AG09309 (cell line): ENCODE data around the gene IL1A.
A peak's percentile ranks its signal among the peaks of the same experiment; 100 is the strongest.

Experiments used
- DNase-seq: peaks from one replicate; pipeline ENCODE4 v3.0.0-alpha.2; 2010; ENCODE audit warnings: low read depth
- H3K4me3 ChIP-seq: 2 replicates; pipeline ENCODE4 v1.5.1; 2011; ENCODE audit warnings: mild to moderate bottlenecking, low read depth, low read length, moderate library complexity; ENCODE audit not compliant: control insufficient read depth
- CTCF ChIP-seq: IDR thresholded peaks from 2 replicates; pipeline ENCODE4 v1.5.1; 2011; ENCODE audit warnings: mild to moderate bottlenecking, low read depth, low read length, inconsistent platforms; ENCODE audit not compliant: insufficient read depth, control insufficient read depth; ENCODE audit errors: missing control alignments

The IL1A gene

GRCh38 chr2:112756207-112756606 is 28.1 kb downstream of the IL1A start:
- no peak for TF ChIP-seq CTCF
- DNase-seq: no peak
- H3K4me3 ChIP-seq: no peak overlapping the region

GRCh38 chr2:112755444-112755843 is 28.8 kb downstream of the IL1A start:
- no peak for DNase-seq
- no peak overlapping the region for H3K4me3 ChIP-seq
- no peak for TF ChIP-seq CTCF

- H3K4me3 ChIP-seq: no peak overlapping the region
- TF ChIP-seq CTCF: no peak
- no peak for DNase-seq
Observed at GRCh38 chr2:112754564-112754963, 29.7 kb downstream of the IL1A start.

- H3K4me3 ChIP-seq: no peak overlapping the region
- no peak for DNase-seq
- TF ChIP-seq CTCF: no peak
Observed at GRCh38 chr2:112752667-112753066, 31.6 kb downstream of the IL1A start.

- TF ChIP-seq CTCF: no peak
- no peak for DNase-seq
Observed at GRCh38 chr2:112751451-112752197, 32.7 kb downstream of the IL1A start.

GRCh38 chr2:112750560-112750843 is 33.8 kb downstream of the IL1A start:
- peak; percentile 23 for DNase-seq

More at GRCh38 chr2:112751451-112752197, 32.7 kb downstream of the IL1A start:
- H3K4me3 ChIP-seq: no peak overlapping the region

More at GRCh38 chr2:112750560-112750843, 33.8 kb downstream of the IL1A start:
- no peak for TF ChIP-seq CTCF
- no peak overlapping the region for H3K4me3 ChIP-seq
